Trophoblast cell (in vitro differentiated cells and primary cell): ENCODE data around the gene TTC23L.

Experiments used
- DNase-seq, 2 donors: peaks; one replicate each; pipeline ENCODE4 v3.0.0-alpha.2; 2016
- H2AFZ ChIP-seq: 2 replicates; pipeline ENCODE4 v1.6.1; 2013; ENCODE audit warnings: low read length, moderate library complexity, mild to moderate bottlenecking; ENCODE audit not compliant: insufficient read depth, poor library complexity
- H2AK5ac ChIP-seq: 2 replicates; pipeline ENCODE4 v1.6.1; 2013; ENCODE audit warnings: mild to moderate bottlenecking, low read length
- H2BK120ac ChIP-seq: 2 replicates; pipeline ENCODE4 v1.6.1; 2013; ENCODE audit warnings: low read length, mild to moderate bottlenecking, moderate library complexity; ENCODE audit not compliant: insufficient read depth, poor library complexity
- H2BK12ac ChIP-seq: 2 replicates; pipeline ENCODE4 v1.6.1; 2013; ENCODE audit warnings: mild to moderate bottlenecking, low read length, moderate library complexity
- H2BK5ac ChIP-seq: 2 replicates; pipeline ENCODE4 v1.6.1; 2013; ENCODE audit warnings: low read length, low read depth, moderate library complexity, mild to moderate bottlenecking; ENCODE audit not compliant: poor library complexity
- H3K14ac ChIP-seq: 2 replicates; pipeline ENCODE4 v1.6.1; 2013; ENCODE audit warnings: mild to moderate bottlenecking, low read length
- H3K18ac ChIP-seq: 2 replicates; pipeline ENCODE4 v1.6.1; 2013; ENCODE audit warnings: mild to moderate bottlenecking, low read length
- H3K23ac ChIP-seq: 2 replicates; pipeline ENCODE4 v1.6.1; 2013; ENCODE audit warnings: low read length
- H3K27ac ChIP-seq: 2 replicates; pipeline ENCODE4 v1.5.1; 2013; ENCODE audit warnings: low read depth, mild to moderate bottlenecking, inconsistent platforms, low read length, moderate library complexity
- H3K27me3 ChIP-seq: 2 replicates; pipeline ENCODE4 v1.6.1; 2013; ENCODE audit warnings: inconsistent platforms, mild to moderate bottlenecking, low read length, moderate library complexity; ENCODE audit not compliant: insufficient read depth
- H3K36me3 ChIP-seq, 2 experiments: 1 replicate in 1 of 2; 2 replicates in 1 of 2; pipeline ENCODE4 v1.6.1; 2013; ENCODE audit warnings: low read length in 2 of 2, mild to moderate bottlenecking in 2 of 2, moderate library complexity in 1 of 2; ENCODE audit not compliant: insufficient read depth in 2 of 2, control insufficient read depth in 1 of 2
- H3K4ac ChIP-seq: 2 replicates; pipeline ENCODE4 v1.6.1; 2013; ENCODE audit warnings: low read depth, mild to moderate bottlenecking, low read length, moderate library complexity
- H3K4me1 ChIP-seq, 2 experiments: 1 replicate in 1 of 2; 2 replicates in 1 of 2; pipeline ENCODE4 v1.6.1; 2013; ENCODE audit warnings: low read length in 2 of 2, mild to moderate bottlenecking in 2 of 2, moderate library complexity in 1 of 2; ENCODE audit not compliant: insufficient read depth in 2 of 2, control insufficient read depth in 1 of 2
- H3K4me2 ChIP-seq: 2 replicates; pipeline ENCODE4 v1.6.1; 2013; ENCODE audit warnings: inconsistent platforms, mild to moderate bottlenecking, low read length, moderate library complexity
- H3K4me3 ChIP-seq: 2 replicates; pipeline ENCODE4 v1.5.1; 2013; ENCODE audit warnings: mild to moderate bottlenecking, low read depth, low read length, inconsistent platforms
- H3K79me1 ChIP-seq: one replicate; pipeline ENCODE4 v1.6.1; 2013; ENCODE audit warnings: low read length
- H3K79me2 ChIP-seq: 2 replicates; pipeline ENCODE4 v1.6.1; 2013; ENCODE audit warnings: low read length, mild to moderate bottlenecking; ENCODE audit not compliant: control insufficient read depth, insufficient read depth, poor library complexity
- H3K9ac ChIP-seq: 2 replicates; pipeline ENCODE4 v1.6.1; 2013; ENCODE audit warnings: mild to moderate bottlenecking, low read length
- H3K9me3 ChIP-seq: 2 replicates; pipeline ENCODE4 v1.6.1; 2013; ENCODE audit warnings: low read depth, mild to moderate bottlenecking, control low read depth, inconsistent platforms, low read length; ENCODE audit not compliant: insufficient read depth
- H4K12ac ChIP-seq: 2 replicates; pipeline ENCODE4 v1.6.1; 2013; ENCODE audit warnings: low read depth, mild to moderate bottlenecking, low read length, moderate library complexity
- H4K8ac ChIP-seq: 2 replicates; pipeline ENCODE4 v1.6.1; 2013; ENCODE audit warnings: low read depth, mild to moderate bottlenecking, low read length, moderate library complexity
- H4K91ac ChIP-seq: one replicate; pipeline ENCODE4 v1.6.1; 2013; ENCODE audit warnings: low read depth, mild to moderate bottlenecking, low read length, moderate library complexity
- WGBS: extraction: QIAGEN DNeasy Blood & Tissue Kit; methylation state at CpG from one replicate; pipeline ENCODE4 v1.1.7; 2013; ENCODE audit warnings: missing lambda C conversion rate; ENCODE audit not compliant: insufficient read length, insufficient coverage; ENCODE audit errors: extremely low coverage; 5-methylcytosine and 5-hydroxymethylcytosine counted together

TTC23L gene

DNA sequence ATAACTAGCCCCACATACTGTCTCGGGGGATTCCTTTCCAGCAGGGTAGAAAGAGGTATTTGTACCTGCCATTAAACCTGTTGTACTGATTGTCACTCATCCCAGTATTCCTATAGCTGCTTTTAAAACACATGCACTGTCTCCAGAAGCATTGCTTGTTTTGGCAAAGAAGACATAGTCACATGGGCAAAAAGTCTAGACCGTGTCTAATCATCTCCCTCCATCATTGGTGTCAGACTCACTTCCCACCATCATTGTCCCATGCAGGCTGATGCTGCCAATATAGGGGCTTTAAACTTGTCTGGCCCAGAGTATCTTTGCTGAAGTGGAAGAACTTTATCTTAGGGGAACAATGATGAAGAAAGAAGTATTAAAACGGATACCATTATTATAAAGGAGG is 103.0 kb downstream of the TTC23L start:
- Histone ChIP-seq H3K4me2 (no peak overlapping the region), H3K79me2 (no peaks in the 10 kb centered on the region), H4K12ac (no peak overlapping the region), H3K9me3 (no peaks in the 10 kb centered on the region), H4K8ac (no peak overlapping the region), H3K23ac (no peak overlapping the region), H3K14ac (no peak overlapping the region), H3K18ac (no peak overlapping the region), H2AFZ (no peak overlapping the region), H3K27ac (no peak overlapping the region), H4K91ac (no peak overlapping the region), H3K9ac (no peak overlapping the region), H3K36me3 (peaks cover 18 to 37% of the 10 kb centered on the region in 2 experiments), H2AK5ac (no peak overlapping the region), H3K4me3 (no peak overlapping the region), H2BK5ac (no peak overlapping the region), H2BK12ac (no peak overlapping the region), H2BK120ac (no peak overlapping the region), H3K27me3 (no peaks in the 10 kb centered on the region), H3K79me1 (no peaks in the 10 kb centered on the region), H3K4me1 (no peaks in the 10 kb centered on the region), H3K4ac (no peak overlapping the region)
- no CpG with 5 or more reads among the region's 3 CpGs for WGBS
- no peak for DNase-seq

DNA sequence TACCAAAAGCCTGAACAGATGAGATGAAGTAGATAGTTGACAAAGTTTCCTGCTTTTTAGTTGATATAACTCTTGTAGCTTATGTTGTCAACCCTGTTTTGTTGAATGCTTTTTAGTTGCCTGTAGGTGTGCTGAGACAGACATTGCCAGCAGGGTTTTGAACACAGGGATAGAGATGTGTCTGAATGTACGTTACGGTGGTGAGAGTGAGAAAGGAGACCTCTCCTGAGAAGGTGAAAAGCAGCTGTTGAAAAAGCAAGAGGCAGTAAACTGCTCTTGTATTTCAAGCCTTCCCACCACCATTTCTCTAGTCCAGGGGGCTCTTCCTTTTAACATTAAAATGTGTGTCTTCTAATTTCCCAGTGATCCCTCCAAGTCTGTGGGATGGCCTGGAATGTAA is 105.1 kb downstream of the TTC23L start:
- H3K4ac ChIP-seq: no peak overlapping the region
- H2BK120ac ChIP-seq: no peak overlapping the region
- H2BK12ac ChIP-seq: no peak overlapping the region
- peaks cover 13 to 28% of the 10 kb centered on the region in 2 experiments for H3K36me3 ChIP-seq
- H2AFZ ChIP-seq: no peak overlapping the region
- H2BK5ac ChIP-seq: no peak overlapping the region
- no peak overlapping the region for H3K4me3 ChIP-seq
- H4K12ac ChIP-seq: no peak overlapping the region
- no peak for DNase-seq
- H3K9me3 ChIP-seq: no peaks in the 10 kb centered on the region
- H3K23ac ChIP-seq: no peak overlapping the region
- no peaks in the 10 kb centered on the region for H3K79me2 ChIP-seq
- H3K4me2 ChIP-seq: no peak overlapping the region
- no CpG with 5 or more reads among the region's 2 CpGs for WGBS
- no peaks in the 10 kb centered on the region for H3K27me3 ChIP-seq
- no peaks in the 10 kb centered on the region for H3K79me1 ChIP-seq
- H3K4me1 ChIP-seq: no peaks in the 10 kb centered on the region
- H4K91ac ChIP-seq: no peak overlapping the region
- no peak overlapping the region for H2AK5ac ChIP-seq
- H3K18ac ChIP-seq: no peak overlapping the region
- H4K8ac ChIP-seq: no peak overlapping the region
- no peak overlapping the region for H3K27ac ChIP-seq
- H3K9ac ChIP-seq: no peak overlapping the region
- no peak overlapping the region for H3K14ac ChIP-seq

- no peak overlapping the region for H3K27ac ChIP-seq
- no peak overlapping the region for H3K4me2 ChIP-seq
- no peak overlapping the region for H3K4me3 ChIP-seq
Measured at GRCh38 chr5:34944460-34945047, 105.6 kb downstream of the TTC23L start.

More at GRCh38 chr5:34944460-34945047, 105.6 kb downstream of the TTC23L start:
- Histone ChIP-seq H3K23ac (no peak overlapping the region), H2BK12ac (no peak overlapping the region), H3K36me3 (peaks cover 13 to 30% of the 10 kb centered on the region in 2 experiments), H2AFZ (no peak overlapping the region), H2BK5ac (no peak overlapping the region), H3K9me3 (no peaks in the 10 kb centered on the region), H3K79me1 (no peaks in the 10 kb centered on the region), H3K4ac (no peak overlapping the region), H3K18ac (no peak overlapping the region), H2BK120ac (no peak overlapping the region), H3K27me3 (no peaks in the 10 kb centered on the region), H4K12ac (no peak overlapping the region), H4K8ac (no peak overlapping the region), H4K91ac (no peak overlapping the region), H2AK5ac (no peak overlapping the region), H3K79me2 (no peaks in the 10 kb centered on the region), H3K9ac (no peak overlapping the region), H3K4me1 (no peaks in the 10 kb centered on the region), H3K14ac (no peak overlapping the region)
- WGBS: no CpG with 5 or more reads among the region's 11 CpGs
- no peak for DNase-seq
